Mesothelial cell of epicardium (in vitro differentiated cells): ENCODE data around the gene TSFM. TPM values are rescaled to one million over a fixed set of nuclear protein-coding genes. Genes with fewer than 3 reads are reported as not detected.

Experiments
- DNase-seq, 2 experiments: peaks; one replicate each; pipeline ENCODE4 v3.0.0; 2021; ENCODE audit warnings: low spot score in 2 of 2; ENCODE audit not compliant: unreplicated experiment in 2 of 2
- H3K27ac Mint-ChIP-seq: 2 replicates; pipeline ENCODE4 v1.8.0; 2021; ENCODE audit warnings: mixed read lengths
- H3K27me3 Mint-ChIP-seq: 2 replicates; pipeline ENCODE4 v1.8.0; 2021; ENCODE audit warnings: low read depth, mixed read lengths
- H3K36me3 Mint-ChIP-seq: 2 replicates; pipeline ENCODE4 v1.8.0; 2021; ENCODE audit warnings: mixed read lengths
- H3K4me1 Mint-ChIP-seq: 2 replicates; pipeline ENCODE4 v1.8.0; 2021; ENCODE audit warnings: mixed read lengths
- H3K4me3 Mint-ChIP-seq: 2 replicates; pipeline ENCODE4 v1.8.0; 2021; ENCODE audit warnings: mild to moderate bottlenecking, moderate library complexity, mixed read lengths
- H3K9me3 Mint-ChIP-seq: 2 replicates; pipeline ENCODE4 v1.8.0; 2021; ENCODE audit warnings: mixed read lengths
- total RNA-seq: library from RNA; stranded (reverse); gene quantifications from 3 replicates; pipeline ENCODE4 v1.2.1, GENCODE V29; 2021
- TF ChIP-seq, protein P1 (sequence below): fragments of 200-600 bp; sonication (generic); IDR thresholded peaks from one replicate; pipeline ENCODE4 v1.5.0; 2021; ENCODE audit warnings: antibody characterized with exemption; ENCODE audit not compliant: unreplicated experiment

TSFM gene
- total RNA-seq, 1 donor from 2014 or later = 23.4 TPM

DNA sequence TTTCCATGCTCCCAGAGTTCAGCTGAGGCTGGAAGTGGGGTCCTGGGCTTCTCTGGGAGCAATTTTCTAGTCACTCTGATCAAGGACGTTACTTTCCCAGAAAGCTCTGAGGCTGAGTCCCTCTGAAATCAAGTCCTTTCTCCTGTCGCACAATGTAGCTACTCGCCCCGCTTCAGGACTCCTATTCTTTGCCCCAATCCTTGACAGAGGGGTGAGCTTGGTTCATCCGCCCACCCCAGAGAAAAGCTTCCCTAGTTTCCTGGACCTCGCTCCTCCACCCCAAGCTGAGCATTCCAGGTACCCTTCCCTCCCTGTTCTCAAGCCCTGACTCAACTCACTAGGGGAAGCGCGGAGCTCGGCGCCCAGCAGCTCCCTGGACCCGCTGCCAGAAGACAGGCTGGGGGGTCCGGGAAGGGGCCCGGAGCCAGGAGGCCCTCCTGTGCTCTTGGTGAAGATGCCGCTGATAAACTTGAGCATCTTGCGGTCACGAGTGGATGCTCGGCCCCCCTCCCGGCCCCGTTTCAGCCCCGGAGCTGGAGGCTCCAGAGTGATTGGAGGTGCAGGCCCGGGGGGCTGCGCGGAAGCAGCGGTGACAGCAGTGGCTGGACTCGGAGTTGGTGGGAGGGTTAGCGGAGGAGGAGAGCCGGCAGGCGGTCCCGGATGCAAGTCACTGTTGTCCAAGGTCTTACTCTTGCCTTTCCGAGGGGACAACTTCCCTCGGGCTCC lies 45.7 kb upstream of the TSFM start:
- peaks cover 88% of the 10 kb centered on the region for H3K27me3 Mint-ChIP-seq
- no peaks in the 10 kb centered on the region for H3K9me3 Mint-ChIP-seq
- H3K36me3 Mint-ChIP-seq = no peaks in the 10 kb centered on the region
- peaks cover 15% of the 10 kb centered on the region for H3K4me1 Mint-ChIP-seq
- H3K27ac Mint-ChIP-seq = no peak overlapping the region
- peak overlapping the region; percentile 54 for H3K4me3 Mint-ChIP-seq
- no peak for DNase-seq
- TF ChIP-seq, protein P1, sequence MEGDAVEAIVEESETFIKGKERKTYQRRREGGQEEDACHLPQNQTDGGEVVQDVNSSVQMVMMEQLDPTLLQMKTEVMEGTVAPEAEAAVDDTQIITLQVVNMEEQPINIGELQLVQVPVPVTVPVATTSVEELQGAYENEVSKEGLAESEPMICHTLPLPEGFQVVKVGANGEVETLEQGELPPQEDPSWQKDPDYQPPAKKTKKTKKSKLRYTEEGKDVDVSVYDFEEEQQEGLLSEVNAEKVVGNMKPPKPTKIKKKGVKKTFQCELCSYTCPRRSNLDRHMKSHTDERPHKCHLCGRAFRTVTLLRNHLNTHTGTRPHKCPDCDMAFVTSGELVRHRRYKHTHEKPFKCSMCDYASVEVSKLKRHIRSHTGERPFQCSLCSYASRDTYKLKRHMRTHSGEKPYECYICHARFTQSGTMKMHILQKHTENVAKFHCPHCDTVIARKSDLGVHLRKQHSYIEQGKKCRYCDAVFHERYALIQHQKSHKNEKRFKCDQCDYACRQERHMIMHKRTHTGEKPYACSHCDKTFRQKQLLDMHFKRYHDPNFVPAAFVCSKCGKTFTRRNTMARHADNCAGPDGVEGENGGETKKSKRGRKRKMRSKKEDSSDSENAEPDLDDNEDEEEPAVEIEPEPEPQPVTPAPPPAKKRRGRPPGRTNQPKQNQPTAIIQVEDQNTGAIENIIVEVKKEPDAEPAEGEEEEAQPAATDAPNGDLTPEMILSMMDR = no peak

DNA sequence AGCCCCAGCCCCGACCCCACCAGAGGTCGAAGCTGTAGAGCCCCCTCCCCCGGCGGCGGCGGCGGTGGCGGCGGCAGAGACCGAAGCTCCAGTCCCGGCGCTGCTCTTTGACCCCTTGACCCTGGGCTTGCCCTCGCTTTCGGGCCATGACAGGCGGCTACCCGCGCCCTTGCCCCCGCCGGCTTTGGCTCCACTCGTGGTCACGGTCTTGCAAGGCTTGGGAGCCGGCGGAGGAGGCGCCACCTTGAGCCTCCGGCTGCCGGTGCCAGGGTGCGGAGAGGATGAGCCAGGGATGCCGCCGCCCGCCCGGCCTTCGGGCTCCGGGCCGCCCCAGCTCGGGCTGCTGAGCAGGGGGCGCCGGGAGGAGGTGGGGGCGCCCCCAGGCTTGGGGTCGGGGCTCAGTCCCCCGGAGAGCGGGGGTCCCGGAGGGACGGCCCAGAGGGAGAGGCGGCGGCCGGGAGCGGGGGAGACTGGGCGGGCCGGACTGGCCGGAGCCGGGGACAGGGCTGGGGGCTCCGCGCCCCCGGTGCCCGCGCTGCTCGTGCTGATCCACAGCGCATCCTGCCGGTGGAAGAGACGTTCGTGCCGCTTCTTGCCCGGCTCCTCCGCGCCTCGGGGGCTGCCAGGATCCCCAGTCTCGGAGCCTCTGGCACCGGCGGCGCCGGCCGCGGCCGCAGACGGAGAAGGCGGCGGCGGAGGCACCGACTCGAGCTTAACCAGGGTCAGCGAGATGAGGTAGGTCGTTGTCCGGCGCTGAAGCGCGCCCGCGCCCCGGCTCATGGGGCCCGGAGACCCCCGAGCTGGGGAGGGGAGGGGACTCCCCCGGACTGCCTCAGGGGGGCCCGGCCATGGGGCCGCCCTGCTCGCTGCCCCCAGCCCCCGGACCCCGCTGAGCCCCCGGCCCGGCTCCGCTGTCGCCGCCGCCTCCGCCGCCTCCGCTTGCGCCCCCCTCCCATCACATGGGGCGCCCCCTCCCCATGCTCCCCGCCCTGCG lies 44.8 kb upstream of the TSFM start:
- no peak for DNase-seq
- no peak overlapping the region for H3K27ac Mint-ChIP-seq
- peaks cover 88% of the 10 kb centered on the region for H3K27me3 Mint-ChIP-seq
- no peaks in the 10 kb centered on the region for H3K36me3 Mint-ChIP-seq
- no peaks in the 10 kb centered on the region for H3K9me3 Mint-ChIP-seq
- H3K4me1 Mint-ChIP-seq = peaks cover 15% of the 10 kb centered on the region
- H3K4me3 Mint-ChIP-seq = no peak overlapping the region
- TF ChIP-seq, protein P1 = no peak

DNA sequence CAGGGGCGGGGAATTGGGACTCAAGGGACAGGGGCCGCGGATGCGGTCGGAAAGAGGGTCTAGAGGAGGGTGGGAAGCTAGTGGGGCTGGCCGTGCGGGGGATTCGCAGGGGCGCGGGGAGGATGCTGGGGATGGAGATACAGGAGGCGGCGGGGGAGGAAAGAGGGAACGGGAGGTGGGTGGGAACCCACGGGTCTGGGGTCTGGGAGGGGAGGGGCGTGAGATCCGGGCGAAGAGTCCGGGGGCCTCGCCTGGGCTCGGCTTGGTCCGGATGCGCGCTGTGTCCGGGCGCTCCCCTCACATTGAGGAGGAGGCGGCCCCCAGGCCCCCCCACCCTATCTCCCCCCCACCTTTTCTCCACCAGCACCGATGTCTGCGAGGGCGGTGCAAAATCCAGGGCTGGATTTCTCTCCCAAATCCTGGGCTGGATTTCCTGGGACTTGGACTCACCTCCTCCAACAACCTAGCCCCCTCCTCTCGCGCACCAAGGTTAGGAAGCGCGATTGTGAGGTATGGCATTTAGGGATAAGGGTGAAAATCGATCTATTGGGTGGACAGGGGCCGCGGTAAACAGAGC lies 43.8 kb upstream of the TSFM start, which contains the start of gene AGAP2:
AGAP2 (minus strand) TSS at position 82 of the 577 bp plus-strand sequence. CDS start 496 bp downstream, outside the sequence.
- peaks cover 15% of the 10 kb centered on the region for H3K4me1 Mint-ChIP-seq
- peak within 1 kb of the TSS; percentile 64 for H3K4me3 Mint-ChIP-seq
- no peaks in the 10 kb centered on the region for H3K9me3 Mint-ChIP-seq
- peaks cover 83% of the 10 kb centered on the region for H3K27me3 Mint-ChIP-seq
- no peak within 1 kb of the TSS for H3K27ac Mint-ChIP-seq
- DNase-seq = no peak
- TF ChIP-seq, protein P1 = no peak
- no peaks in the 10 kb centered on the region for H3K36me3 Mint-ChIP-seq

DNA sequence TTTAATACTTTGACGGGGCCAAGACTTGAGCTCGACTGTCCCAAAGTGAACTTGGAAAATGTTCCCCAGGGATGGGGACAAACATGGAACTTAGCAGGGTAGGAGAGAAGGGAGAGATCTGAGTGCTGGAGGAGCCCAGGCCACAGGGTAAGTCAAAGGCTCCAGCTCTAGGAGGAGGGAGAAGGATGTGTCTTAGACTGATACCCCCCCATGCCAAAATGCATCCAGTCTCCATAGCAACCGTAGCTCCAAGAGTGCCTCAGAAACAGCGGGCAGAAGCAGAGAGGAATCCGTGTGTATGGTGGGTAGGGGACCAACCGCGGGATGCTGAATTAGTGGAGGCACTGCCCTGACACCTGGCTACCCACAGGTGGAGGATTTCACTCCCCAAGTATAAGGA lies 43.2 kb upstream of the TSFM start:
- peaks cover 80% of the 10 kb centered on the region for H3K27me3 Mint-ChIP-seq
- no peak for DNase-seq

More for the DNA sequence above, 43.2 kb upstream of the TSFM start:
- H3K27ac Mint-ChIP-seq = no peak overlapping the region
- H3K4me3 Mint-ChIP-seq = peak overlapping the region; percentile 64
- TF ChIP-seq, protein P1 = no peak
- no peaks in the 10 kb centered on the region for H3K36me3 Mint-ChIP-seq
- H3K9me3 Mint-ChIP-seq = no peaks in the 10 kb centered on the region
- peaks cover 20% of the 10 kb centered on the region for H3K4me1 Mint-ChIP-seq
